HG03159 (cell line): ENCODE results near the gene ZBTB18.
"Not testable (repeated sequence)": the region's sequence is repeated elsewhere in the genome, so short reads cannot be mapped to it uniquely, and the experiment has no call there.

Source experiments
- ATAC-seq: cut with Tn5 transposase; IDR thresholded peaks from one replicate; pipeline ENCODE4 v1.9.1; 2021; ENCODE audit warnings: mild to moderate bottlenecking, moderate library complexity; ENCODE audit not compliant: unreplicated experiment

The ZBTB18 gene

GRCh38 chr1:244041466-244042120 is 9.5 kb upstream of the ZBTB18 start:
- no peak for ATAC-seq

DNA sequence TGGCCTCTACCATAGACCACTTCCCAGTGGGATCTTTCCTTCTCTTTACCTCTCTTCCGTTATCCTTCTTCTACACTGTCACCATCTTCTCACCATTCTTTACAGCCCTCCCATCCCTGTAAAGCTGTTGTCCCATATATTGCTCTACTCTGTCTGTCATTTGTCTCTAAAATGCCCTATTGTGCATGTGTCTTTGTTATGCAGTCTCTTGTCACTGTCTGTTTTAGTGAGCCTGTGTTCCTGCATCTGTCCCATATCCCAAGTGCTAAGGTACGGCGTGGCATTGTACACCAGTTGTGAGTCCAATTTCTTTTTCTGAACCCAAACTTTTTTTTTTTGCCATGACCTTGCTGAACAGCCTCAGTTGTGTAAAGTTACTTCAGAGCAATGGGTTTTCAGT is 8.8 kb upstream of the ZBTB18 start:
- ATAC-seq: no peak

- no peak for ATAC-seq
Measured at GRCh38 chr1:244044423-244044822, 6.7 kb upstream of the ZBTB18 start.

DNA sequence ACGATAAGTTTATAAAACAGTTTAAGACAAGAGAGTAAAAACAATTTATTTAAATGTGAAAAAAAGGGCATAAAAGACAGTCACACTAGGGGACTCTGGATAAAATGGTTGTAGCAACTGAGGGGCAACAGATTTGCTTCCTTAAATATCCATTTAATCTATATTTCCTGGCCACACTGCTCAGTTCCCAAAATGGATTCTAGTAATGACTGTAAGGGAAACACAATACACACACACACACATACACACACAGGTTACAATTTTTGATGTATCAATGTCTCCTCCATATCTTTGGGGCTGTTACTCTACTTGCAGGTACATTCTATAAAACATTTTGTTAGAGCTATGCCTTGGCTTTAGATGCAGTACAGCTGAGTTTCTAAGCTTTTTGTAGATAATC is 4.8 kb upstream of the ZBTB18 start:
- not testable (repeated sequence) for ATAC-seq

GRCh38 chr1:244046907-244047611 is 4.0 kb upstream of the ZBTB18 start:
- no peak for ATAC-seq

DNA sequence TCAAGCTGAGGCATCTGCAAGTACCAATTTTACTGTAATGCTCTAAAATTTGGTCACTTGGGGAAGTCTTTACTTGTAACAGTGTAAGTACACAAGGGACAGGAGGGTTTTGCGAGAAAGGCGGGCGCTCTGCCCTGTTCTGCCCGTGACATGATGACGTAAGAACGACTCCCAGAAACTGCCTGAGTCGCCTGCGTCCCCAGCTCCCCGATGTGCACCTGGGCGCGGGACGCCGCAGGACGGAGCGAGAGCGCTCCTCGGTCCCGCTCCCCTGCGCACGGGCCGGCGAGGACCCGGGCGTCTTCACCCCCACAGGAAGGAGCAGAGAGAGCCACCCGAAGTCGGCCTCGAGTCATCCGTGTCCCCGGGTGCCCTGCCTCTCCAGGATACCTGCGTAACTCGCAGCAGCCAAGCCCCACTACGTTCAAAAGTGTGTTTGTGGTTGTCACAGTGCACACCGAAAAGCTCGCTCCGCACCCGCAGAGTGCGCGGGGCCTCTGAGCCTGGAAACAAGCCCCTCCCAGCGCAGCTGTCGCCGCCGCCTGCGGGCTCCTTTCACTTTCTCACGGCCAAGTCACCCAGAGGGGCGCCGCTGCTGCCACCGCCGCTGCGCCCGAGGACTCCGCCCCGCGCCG is 3.3 kb upstream of the ZBTB18 start:
- peak; percentile 63 for ATAC-seq

DNA sequence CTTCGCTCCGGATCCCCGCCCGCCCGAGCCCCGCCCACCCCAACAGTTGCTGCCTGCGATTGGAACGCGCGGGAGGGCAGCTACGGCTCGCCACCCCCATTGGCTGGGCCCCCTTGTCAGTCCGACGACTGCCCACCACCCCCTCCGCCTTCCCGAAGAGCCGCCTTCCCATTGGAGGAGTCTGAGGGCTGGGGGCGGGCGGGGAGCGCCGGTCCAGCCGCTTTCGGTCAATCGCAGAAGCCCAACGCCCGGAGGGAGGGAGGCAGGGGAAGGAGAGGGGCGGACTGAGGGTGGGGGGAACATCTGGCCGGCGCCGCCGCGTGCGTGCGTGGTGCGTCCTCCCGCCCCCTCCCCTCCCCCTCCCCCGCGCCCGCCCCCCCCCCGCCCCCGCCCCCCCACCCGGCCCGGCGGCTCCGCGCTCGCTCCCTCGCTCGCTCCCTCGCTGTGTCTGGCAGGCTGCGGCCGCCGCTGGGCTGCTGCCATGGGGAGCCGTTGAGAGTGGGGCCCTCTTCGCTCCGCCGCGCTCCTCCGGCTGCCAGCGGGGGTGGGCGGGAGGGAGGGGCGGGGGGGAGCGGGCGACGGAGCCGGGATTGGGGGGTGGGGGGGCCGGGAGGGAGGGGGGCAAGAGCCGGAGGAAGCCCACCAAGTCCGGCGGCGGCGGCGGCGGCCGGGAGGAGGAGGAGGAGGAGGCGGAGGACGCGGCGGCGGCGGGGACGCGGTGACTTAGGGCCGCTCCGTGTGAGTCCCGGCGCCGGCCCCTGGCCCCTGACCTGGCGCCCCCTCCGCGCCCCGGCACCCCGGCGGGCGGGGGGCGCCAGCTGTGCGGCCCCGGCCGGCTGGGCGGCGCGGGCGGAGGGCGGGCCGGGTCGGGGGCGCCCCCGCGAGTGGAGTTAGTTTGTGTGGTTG is 2.6 kb upstream of the ZBTB18 start:
- ATAC-seq: peak; percentile 77

GRCh38 chr1:244049162-244050013 is 1.7 kb upstream of the ZBTB18 start:
- no peak for ATAC-seq

GRCh38 chr1:244050014-244050834 is 859 bp upstream of the ZBTB18 start:
- ATAC-seq: no peak

GRCh38 chr1:244052016-244052727 is 1.1 kb downstream of the ZBTB18 start:
- ATAC-seq: no peak

DNA sequence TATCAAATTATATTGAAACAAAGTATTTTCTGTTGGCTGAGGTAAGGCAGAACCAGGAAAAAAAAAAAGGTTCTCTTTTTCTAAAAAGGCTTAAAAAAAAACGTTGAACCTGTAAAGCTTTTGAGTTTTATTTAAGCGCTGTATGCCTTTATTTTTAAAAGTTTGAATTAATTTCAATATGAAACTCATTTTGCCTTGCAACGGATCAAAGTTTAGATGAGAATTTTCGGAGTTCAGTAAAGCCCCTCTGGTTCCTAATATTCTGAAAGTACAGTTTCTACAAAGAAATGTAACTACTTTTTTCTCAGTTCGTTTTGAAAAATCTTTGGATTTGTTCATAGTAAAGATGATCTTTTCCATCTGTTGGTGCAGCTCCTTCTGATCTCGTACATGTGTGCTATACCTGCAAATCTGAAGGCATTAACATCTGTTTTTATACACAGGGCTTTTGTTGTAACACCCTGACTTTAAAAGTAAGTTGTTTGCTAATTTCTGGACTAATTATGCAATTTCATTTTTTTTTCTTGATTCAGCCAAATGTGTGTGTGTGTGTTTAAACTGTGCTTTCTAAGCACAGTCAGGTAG is 1.7 kb downstream of the ZBTB18 start:
- ATAC-seq: no peak

DNA sequence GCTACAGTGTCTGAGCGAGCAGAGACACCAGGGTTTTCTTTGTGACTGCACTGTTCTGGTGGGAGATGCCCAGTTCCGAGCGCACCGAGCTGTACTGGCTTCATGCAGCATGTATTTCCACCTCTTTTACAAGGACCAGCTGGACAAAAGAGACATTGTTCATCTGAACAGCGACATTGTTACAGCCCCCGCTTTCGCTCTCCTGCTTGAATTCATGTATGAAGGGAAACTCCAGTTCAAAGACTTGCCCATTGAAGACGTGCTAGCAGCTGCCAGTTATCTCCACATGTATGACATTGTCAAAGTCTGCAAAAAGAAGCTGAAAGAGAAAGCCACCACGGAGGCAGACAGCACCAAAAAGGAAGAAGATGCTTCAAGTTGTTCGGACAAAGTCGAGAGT is 2.7 kb downstream of the ZBTB18 start:
- ATAC-seq: no peak

DNA sequence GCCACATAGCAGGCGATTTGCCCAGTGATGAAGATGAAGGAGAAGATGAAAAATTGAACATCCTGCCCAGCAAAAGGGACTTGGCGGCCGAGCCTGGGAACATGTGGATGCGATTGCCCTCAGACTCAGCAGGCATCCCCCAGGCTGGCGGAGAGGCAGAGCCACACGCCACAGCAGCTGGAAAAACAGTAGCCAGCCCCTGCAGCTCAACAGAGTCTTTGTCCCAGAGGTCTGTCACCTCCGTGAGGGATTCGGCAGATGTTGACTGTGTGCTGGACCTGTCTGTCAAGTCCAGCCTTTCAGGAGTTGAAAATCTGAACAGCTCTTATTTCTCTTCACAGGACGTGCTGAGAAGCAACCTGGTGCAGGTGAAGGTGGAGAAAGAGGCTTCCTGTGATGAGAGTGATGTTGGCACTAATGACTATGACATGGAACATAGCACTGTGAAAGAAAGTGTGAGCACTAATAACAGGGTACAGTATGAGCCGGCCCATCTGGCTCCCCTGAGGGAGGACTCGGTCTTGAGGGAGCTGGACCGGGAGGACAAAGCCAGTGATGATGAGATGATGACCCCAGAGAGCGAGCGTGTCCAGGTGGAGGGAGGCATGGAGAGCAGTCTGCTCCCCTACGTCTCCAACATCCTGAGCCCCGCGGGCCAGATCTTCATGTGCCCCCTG is 3.3 kb downstream of the ZBTB18 start:
- ATAC-seq: no peak

DNA sequence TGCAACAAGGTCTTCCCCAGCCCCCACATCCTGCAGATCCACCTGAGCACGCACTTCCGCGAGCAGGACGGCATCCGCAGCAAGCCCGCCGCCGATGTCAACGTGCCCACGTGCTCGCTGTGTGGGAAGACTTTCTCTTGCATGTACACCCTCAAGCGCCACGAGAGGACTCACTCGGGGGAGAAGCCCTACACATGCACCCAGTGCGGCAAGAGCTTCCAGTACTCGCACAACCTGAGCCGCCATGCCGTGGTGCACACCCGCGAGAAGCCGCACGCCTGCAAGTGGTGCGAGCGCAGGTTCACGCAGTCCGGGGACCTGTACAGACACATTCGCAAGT is 3.8 kb downstream of the ZBTB18 start:
- ATAC-seq: no peak

- ATAC-seq: no peak
Measured at GRCh38 chr1:244056577-244056976, 5.5 kb downstream of the ZBTB18 start.

GRCh38 chr1:244057474-244058385 is 6.6 kb downstream of the ZBTB18 start:
- no peak for ATAC-seq

DNA sequence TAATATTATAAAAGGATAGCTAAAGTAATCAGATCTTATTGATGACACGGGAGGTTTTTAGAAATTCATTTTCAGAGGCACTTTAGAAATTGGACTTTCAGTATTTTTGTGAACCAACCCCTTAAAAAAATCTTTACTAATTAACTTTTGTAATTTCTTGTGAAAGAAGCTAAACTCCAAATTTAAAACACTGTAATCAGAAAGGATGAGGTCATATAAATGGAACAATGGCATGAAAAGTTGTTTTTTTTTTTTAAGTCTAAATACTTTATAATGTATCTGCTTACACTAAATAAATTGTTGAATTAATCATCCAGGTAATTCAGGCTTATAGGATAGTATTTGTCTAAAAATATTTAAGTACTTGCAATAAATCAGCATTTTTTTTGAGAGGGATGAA is 9.0 kb downstream of the ZBTB18 start:
- no peak for ATAC-seq
